ENCODE results near the gene VCPKMT. TPM values are rescaled to one million over a fixed set of nuclear protein-coding genes. Genes with fewer than 3 reads are reported as not detected.

VCPKMT gene
- total RNA-seq (2014; rRNA removed; shearing (Covaris generic)): 13.3 and 13.5 TPM in 2 replicates
- total RNA-seq (2022): 12.6 and 12.9 TPM in 2 replicates
- Bru-seq, nascent RNA: percentile 95 among the genes with signal in this experiment
- BruChase-seq, experiment 1, labeled RNA remaining after a 6-hour chase: percentile 85 among the genes with signal in this experiment
- percentile 89 among the genes with signal in this experiment for BruChase-seq, experiment 2, labeled RNA remaining after a 2-hour chase
- long read RNA-seq, transcript VCPKMT-202 (6 exons, 1,761 nt): major isoform, 7 of 16 reads
- long read RNA-seq, partial matches to known transcripts: 3 of 16 reads
- long read RNA-seq, other reads (novel, unspliced or antisense): 3 of 16 reads

DNA sequence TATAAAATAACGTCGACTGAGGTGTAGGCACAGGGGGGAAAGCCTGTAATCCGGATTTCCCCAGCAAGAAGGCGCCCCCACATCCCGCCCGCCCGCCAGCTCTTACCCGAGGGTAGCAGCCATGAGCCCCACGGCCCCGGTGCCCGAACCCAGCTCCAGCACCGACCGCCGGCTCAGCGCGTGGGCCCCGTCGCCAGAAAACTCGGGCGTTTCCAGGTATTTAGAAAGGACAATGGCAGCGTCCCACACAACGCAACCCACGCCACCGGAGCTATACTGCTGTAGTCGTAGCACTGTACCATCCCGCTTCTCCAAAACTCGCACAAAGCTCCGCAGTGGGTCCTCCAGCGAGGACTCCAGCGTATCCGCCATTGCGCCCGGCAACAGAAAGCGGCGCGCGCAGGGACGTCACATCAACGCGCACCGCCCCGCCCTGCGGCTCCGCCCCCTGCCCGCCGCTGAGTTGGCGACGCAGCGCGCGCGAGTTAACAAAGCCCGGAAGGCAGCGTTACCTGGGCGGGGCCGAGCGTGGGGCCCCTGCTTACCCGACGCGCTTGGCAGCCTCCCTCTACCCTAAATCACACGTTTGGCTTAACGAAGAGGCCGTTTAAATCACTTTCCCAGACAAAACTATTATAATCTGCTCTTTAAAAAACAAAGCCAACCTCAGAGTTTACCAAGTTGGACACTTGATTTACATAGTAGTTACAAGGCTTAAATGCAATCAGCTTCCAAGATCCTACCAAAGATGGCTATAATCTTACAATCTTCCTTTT, at the start of gene VCPKMT:
Gene VCPKMT (minus strand): TSS at position 392 of the 776 bp plus-strand sequence. CDS start 20 bp downstream, at position 372.
- H3K9me2 ChIP-seq (ENCODE audit: insufficient read depth, low read length): no peaks in the 10 kb centered on the region
- peak within 1 kb of the TSS; percentile 78 for H3K4me3 ChIP-seq (ENCODE audit: low read depth, low read length, poor library complexity, severe bottlenecking)
- peak; percentile 96 for DNase-seq (ENCODE audit: low spot score)
- BruUV-seq (replicated peaks): no TSS peak
- H4K20me1 ChIP-seq (ENCODE audit: insufficient read depth, low read length): peaks cover 7% of the 10 kb centered on the region; the same call in 1 of the 2 replicates
- TF ChIP-seq, protein P1, sequence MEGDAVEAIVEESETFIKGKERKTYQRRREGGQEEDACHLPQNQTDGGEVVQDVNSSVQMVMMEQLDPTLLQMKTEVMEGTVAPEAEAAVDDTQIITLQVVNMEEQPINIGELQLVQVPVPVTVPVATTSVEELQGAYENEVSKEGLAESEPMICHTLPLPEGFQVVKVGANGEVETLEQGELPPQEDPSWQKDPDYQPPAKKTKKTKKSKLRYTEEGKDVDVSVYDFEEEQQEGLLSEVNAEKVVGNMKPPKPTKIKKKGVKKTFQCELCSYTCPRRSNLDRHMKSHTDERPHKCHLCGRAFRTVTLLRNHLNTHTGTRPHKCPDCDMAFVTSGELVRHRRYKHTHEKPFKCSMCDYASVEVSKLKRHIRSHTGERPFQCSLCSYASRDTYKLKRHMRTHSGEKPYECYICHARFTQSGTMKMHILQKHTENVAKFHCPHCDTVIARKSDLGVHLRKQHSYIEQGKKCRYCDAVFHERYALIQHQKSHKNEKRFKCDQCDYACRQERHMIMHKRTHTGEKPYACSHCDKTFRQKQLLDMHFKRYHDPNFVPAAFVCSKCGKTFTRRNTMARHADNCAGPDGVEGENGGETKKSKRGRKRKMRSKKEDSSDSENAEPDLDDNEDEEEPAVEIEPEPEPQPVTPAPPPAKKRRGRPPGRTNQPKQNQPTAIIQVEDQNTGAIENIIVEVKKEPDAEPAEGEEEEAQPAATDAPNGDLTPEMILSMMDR (conservative IDR thresholded peaks at IDR 0.05; ENCODE audit: low read length): no peak
- no peak for TF ChIP-seq EZH2phosphoT487 (IDR thresholded peaks at IDR 0.05; ENCODE audit: borderline replicate concordance, low read depth, low read length)
- peaks cover 36% of the 10 kb centered on the region for H3K4me1 ChIP-seq (ENCODE audit: insufficient read depth, low read length, poor library complexity, severe bottlenecking)
- CTCF ChIA-PET (ENCODE audit: unreplicated experiment): interaction anchor here (0.6 to 1.0 kb wide), 6 partner anchors 145 to 482 kb away, joined by 3 to 6 read pairs (median 4); partner anchors contain the start of gene NEMF
- peak within 1 kb of the TSS; percentile 65 for H3K27ac ChIP-seq (ENCODE audit: low read depth, low read length, poor library complexity, severe bottlenecking)
- peaks cover 39% of the 10 kb centered on the region for H3K36me3 ChIP-seq (ENCODE audit: insufficient read depth, low read length)
- peaks cover 41% of the 10 kb centered on the region for H3K79me2 ChIP-seq (ENCODE audit: insufficient read depth, low read depth, low read length)
- intact Hi-C loops (cut with micrococcal nuclease; ENCODE audit: unreplicated experiment): loop anchor here (1.0 to 5.0 kb wide), 3 partner anchors 114 to 416 kb away; partner anchors contain the start of genes KLHDC2, MAP4K5 and SOS2
- peak within 1 kb of the TSS; percentile 97 for H3K4me2 ChIP-seq (ENCODE audit: low read length)
- no peaks in the 10 kb centered on the region for H3K9me3 ChIP-seq (ENCODE audit: low read length)
- H2AFZ ChIP-seq (ENCODE audit: low read length): peak within 1 kb of the TSS; percentile 92
- POLR2A ChIA-PET: interaction anchor here (0.7 to 2.4 kb wide), 14 partner anchors 11 to 333 kb away, joined by 3 to 18 read pairs (median 4); partner anchors contain the start of genes ARF6, DMAC2L, L2HGDH and NEMF

GRCh38 chr14:50156111-50156510, 39.7 kb upstream of the VCPKMT start:
- Histone ChIP-seq H3K9me3 (ENCODE audit: low read length) (no peaks in the 10 kb centered on the region), H2AFZ (ENCODE audit: low read length) (no peak overlapping the region), H3K9me2 (ENCODE audit: insufficient read depth, low read length) (no peaks in the 10 kb centered on the region), H3K79me2 (ENCODE audit: insufficient read depth, low read depth, low read length) (no peaks in the 10 kb centered on the region), H3K4me2 (ENCODE audit: low read length) (no peak overlapping the region), H3K36me3 (ENCODE audit: insufficient read depth, low read length) (peaks cover 14% of the 10 kb centered on the region), H3K4me1 (ENCODE audit: insufficient read depth, low read length, poor library complexity, severe bottlenecking) (no peaks in the 10 kb centered on the region), H3K27ac (ENCODE audit: low read depth, low read length, poor library complexity, severe bottlenecking) (no peak overlapping the region), H4K20me1 (ENCODE audit: insufficient read depth, low read length) (no peaks in the 10 kb centered on the region), H3K4me3 (ENCODE audit: low read depth, low read length, poor library complexity, severe bottlenecking) (no peak overlapping the region)
- no TSS peak for BruUV-seq (replicated peaks)
- no peak for DNase-seq (ENCODE audit: low spot score)
- intact Hi-C loops (cut with micrococcal nuclease; ENCODE audit: unreplicated experiment): no loop called here
- ChIA-PET CTCF (ENCODE audit: unreplicated experiment) (interaction anchor here (0.9 kb wide), 1 partner anchor 19 kb away, joined by 3 read pairs; no protein-coding TSS in a partner anchor), POLR2A (interaction anchor here (1.0 kb wide), 2 partner anchors 20 to 29 kb away, joined by 3 read pairs; no protein-coding TSS in a partner anchor)
- no peak for TF ChIP-seq EZH2phosphoT487 (IDR thresholded peaks at IDR 0.05; ENCODE audit: borderline replicate concordance, low read depth, low read length)
- TF ChIP-seq, protein P1 (conservative IDR thresholded peaks at IDR 0.05; ENCODE audit: low read length): no peak

Measured in OCI-LY7 (cell line).